Lower leg skin (tissue), 3 donors: Measurements from ENCODE around the gene HEPACAM.

Experiments
- POLR2A ChIP-seq, 2 donors: fragments of 450-650 bp; IDR thresholded peaks; one replicate each; pipeline ENCODE4 v1.6.1; 2016 to 2017; ENCODE audit warnings: antibody characterized with exemption in 2 of 2, mild to moderate bottlenecking in 1 of 2, moderate library complexity in 1 of 2
- TF ChIP-seq, protein P1 (sequence below), 3 donors: fragments of 450-650 bp; IDR thresholded peaks; one replicate each; pipeline ENCODE4 v1.5.1; 2016; ENCODE audit warnings: antibody characterized with exemption in 3 of 3, mild to moderate bottlenecking in 3 of 3, moderate library complexity in 2 of 3

DNA sequence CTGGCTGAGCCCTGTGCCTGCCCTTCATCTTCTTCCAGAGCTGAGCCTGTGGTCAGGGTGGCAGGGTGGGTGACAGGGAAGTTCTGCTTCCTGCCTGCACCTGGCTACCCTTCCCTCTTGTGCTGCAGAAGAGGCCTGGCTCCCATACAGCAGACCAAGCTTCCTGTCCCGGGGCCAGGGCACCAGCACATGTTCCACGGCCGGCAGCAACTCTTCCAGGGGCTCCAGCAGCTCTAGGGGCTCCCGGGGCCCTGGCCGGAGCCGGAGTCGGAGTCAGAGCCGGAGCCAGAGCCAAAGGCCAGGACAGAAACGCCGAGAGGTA lies 55.6 kb downstream of the HEPACAM start:
- TF ChIP-seq, protein P1, sequence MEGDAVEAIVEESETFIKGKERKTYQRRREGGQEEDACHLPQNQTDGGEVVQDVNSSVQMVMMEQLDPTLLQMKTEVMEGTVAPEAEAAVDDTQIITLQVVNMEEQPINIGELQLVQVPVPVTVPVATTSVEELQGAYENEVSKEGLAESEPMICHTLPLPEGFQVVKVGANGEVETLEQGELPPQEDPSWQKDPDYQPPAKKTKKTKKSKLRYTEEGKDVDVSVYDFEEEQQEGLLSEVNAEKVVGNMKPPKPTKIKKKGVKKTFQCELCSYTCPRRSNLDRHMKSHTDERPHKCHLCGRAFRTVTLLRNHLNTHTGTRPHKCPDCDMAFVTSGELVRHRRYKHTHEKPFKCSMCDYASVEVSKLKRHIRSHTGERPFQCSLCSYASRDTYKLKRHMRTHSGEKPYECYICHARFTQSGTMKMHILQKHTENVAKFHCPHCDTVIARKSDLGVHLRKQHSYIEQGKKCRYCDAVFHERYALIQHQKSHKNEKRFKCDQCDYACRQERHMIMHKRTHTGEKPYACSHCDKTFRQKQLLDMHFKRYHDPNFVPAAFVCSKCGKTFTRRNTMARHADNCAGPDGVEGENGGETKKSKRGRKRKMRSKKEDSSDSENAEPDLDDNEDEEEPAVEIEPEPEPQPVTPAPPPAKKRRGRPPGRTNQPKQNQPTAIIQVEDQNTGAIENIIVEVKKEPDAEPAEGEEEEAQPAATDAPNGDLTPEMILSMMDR (IDR thresholded peaks at IDR 0.05) = no peak
- no peak for TF ChIP-seq POLR2A (IDR thresholded peaks at IDR 0.05)
